NB4 (cell line): ENCODE data around the gene RERE.

Experiments used
- MYC ChIP-seq: IDR thresholded peaks from 2 replicates; pipeline ENCODE4 v1.6.1; 2011; ENCODE audit warnings: low read depth, low read length
- POLR2A ChIP-seq: IDR thresholded peaks from 2 replicates; pipeline ENCODE4 v1.6.1; 2011; ENCODE audit warnings: mild to moderate bottlenecking; ENCODE audit not compliant: insufficient read length; ENCODE audit errors: extremely low read depth
- TF ChIP-seq, protein P1 (sequence below): IDR thresholded peaks from one replicate; pipeline ENCODE4 v1.5.1; 2012; ENCODE audit warnings: low read depth, low read length
- TF ChIP-seq, protein P2 (sequence below): IDR thresholded peaks from 2 replicates; pipeline ENCODE4 v1.6.1; 2011; ENCODE audit warnings: low read depth, low read length

DNA sequence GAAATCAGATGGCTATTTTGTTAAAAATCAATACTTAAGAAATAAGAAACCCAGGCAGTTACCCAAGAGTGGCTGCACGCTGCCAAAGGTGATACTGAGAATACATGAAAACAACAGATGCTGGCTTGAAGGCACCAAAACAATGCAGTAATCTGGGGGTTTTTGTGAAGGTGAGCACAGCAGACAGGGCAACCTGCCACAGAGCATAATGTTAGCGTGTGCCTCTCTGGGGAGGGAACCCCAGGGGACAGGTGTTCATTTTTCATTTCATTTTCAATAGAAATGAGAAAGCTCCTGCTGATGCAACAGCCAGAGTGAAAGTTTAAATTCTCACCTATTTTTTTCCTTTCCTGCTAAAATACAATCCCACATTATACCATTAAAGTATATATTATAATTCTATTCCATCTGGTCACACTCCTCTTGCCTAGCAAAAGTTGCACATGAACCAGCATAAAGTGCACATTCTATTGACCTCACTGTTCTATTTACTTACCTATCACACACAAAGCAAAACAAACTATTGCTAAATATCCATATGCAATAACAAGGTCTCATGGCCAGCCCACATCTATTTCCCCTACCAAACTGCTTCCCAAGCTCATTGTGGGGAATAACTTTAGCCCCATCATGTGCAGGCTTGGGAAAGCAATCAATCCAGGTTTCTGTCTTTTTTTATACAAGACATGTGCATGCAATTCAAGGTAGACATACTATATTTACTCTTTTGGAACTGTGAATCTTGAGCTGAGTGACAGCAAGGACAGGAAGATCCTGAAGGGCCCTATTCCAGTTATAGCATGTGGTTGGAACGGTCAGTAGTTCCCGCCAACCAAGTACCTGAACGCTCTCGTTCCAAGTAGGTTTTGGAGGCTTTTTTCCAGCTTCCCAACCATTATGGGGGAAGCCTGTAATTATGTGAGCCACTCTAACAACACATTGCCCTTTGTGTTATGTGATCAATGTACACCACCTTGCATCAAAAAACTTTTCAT is 173.6 kb downstream of the RERE start:
- TF ChIP-seq, protein P1, sequence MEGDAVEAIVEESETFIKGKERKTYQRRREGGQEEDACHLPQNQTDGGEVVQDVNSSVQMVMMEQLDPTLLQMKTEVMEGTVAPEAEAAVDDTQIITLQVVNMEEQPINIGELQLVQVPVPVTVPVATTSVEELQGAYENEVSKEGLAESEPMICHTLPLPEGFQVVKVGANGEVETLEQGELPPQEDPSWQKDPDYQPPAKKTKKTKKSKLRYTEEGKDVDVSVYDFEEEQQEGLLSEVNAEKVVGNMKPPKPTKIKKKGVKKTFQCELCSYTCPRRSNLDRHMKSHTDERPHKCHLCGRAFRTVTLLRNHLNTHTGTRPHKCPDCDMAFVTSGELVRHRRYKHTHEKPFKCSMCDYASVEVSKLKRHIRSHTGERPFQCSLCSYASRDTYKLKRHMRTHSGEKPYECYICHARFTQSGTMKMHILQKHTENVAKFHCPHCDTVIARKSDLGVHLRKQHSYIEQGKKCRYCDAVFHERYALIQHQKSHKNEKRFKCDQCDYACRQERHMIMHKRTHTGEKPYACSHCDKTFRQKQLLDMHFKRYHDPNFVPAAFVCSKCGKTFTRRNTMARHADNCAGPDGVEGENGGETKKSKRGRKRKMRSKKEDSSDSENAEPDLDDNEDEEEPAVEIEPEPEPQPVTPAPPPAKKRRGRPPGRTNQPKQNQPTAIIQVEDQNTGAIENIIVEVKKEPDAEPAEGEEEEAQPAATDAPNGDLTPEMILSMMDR, result no peak
- TF ChIP-seq POLR2A (no peak), MYC (no peak)
- TF ChIP-seq, protein P2, sequence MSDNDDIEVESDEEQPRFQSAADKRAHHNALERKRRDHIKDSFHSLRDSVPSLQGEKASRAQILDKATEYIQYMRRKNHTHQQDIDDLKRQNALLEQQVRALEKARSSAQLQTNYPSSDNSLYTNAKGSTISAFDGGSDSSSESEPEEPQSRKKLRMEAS, result no peak
